HCT116 (cell line): ENCODE data around the gene GALNT17.

ENCODE experiments used
- FOSL1 ChIP-seq: IDR thresholded peaks from 2 replicates; pipeline ENCODE4 v1.6.1; 2012; ENCODE audit warnings: low read depth
- POLR2AphosphoS5 ChIP-seq: IDR thresholded peaks from 2 replicates; pipeline ENCODE4 v1.6.1; 2011; ENCODE audit warnings: mild to moderate bottlenecking, low read depth, low read length, moderate library complexity
- RAD21 ChIP-seq: IDR thresholded peaks from 2 replicates; pipeline ENCODE4 v1.6.1; 2012; ENCODE audit warnings: low read depth, mild to moderate bottlenecking
- YY1 ChIP-seq: IDR thresholded peaks from 2 replicates; pipeline ENCODE4 v1.6.1; 2011; ENCODE audit warnings: low read length, low read depth, moderate library complexity, mild to moderate bottlenecking; ENCODE audit not compliant: insufficient replicate concordance; ENCODE audit errors: extremely low read depth
- TF ChIP-seq, protein P1 (sequence below): IDR thresholded peaks from 2 replicates; pipeline ENCODE4 v1.6.1; 2012
- TF ChIP-seq, protein P2 (sequence below), 3 experiments: fragments of 200-600 bp in 1 of 3; sonication (generic) in 1 of 3; IDR thresholded peaks in 2 of 3; conservative IDR thresholded peaks in 1 of 3; 2 replicates each; pipeline ENCODE4 v1.5.1; 2012 to 2017; ENCODE audit warnings: low read depth in 2 of 3, low read length in 2 of 3, antibody characterized with exemption in 1 of 3, borderline replicate concordance in 1 of 3, control low read depth in 1 of 3, mild to moderate bottlenecking in 1 of 3, mixed read lengths in 1 of 3, mixed run types in 1 of 3, moderate library complexity in 1 of 3; ENCODE audit not compliant: insufficient read depth in 1 of 3

DNA sequence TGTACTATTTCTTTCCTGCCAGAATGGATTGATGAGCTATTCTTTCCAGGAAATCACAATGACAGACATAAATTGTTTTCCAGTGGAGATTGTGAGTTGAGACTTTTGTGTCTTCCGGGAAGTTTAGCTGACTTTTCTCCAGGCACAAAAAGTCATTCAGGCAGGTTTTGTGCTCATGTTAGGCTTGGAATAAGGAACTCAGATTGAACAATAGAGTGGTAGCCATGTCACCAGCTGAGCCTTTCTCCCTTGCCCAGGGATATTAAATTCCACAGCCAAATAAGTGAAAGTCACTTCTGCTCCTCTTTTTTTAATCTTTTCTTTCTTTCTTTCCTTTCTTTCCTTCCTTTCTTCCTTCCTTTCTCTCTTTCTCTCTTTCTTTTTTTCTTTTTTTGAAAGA, 559.6 kb downstream of the GALNT17 start:
- no peak for TF ChIP-seq YY1
- TF ChIP-seq, protein P1, sequence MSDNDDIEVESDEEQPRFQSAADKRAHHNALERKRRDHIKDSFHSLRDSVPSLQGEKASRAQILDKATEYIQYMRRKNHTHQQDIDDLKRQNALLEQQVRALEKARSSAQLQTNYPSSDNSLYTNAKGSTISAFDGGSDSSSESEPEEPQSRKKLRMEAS, result no peak
- TF ChIP-seq, protein P2, sequence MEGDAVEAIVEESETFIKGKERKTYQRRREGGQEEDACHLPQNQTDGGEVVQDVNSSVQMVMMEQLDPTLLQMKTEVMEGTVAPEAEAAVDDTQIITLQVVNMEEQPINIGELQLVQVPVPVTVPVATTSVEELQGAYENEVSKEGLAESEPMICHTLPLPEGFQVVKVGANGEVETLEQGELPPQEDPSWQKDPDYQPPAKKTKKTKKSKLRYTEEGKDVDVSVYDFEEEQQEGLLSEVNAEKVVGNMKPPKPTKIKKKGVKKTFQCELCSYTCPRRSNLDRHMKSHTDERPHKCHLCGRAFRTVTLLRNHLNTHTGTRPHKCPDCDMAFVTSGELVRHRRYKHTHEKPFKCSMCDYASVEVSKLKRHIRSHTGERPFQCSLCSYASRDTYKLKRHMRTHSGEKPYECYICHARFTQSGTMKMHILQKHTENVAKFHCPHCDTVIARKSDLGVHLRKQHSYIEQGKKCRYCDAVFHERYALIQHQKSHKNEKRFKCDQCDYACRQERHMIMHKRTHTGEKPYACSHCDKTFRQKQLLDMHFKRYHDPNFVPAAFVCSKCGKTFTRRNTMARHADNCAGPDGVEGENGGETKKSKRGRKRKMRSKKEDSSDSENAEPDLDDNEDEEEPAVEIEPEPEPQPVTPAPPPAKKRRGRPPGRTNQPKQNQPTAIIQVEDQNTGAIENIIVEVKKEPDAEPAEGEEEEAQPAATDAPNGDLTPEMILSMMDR (IDR thresholded peaks at IDR 0.05 in 2 of 3, conservative IDR thresholded peaks at IDR 0.05 in 1 of 3; ENCODE audit: borderline replicate concordance in 1 of 3, insufficient read depth in 1 of 3, low read depth in 2 of 3, low read length in 2 of 3), result no peak
- no peak for TF ChIP-seq POLR2AphosphoS5
- no peak for TF ChIP-seq FOSL1
- no peak for TF ChIP-seq RAD21
